Retinal pigment epithelial cell (primary cell): ENCODE results near the gene VPREB1.
"Not testable (repeated sequence)": the region's sequence is repeated elsewhere in the genome, so short reads cannot be mapped to it uniquely, and the experiment has no call there.

Experiments
- DNase-seq: peaks from one replicate; pipeline ENCODE4 v3.0.0-alpha.2; 2010; ENCODE audit warnings: low read depth
- H3K4me3 ChIP-seq: 2 replicates; pipeline ENCODE4 v1.5.1; 2011; ENCODE audit warnings: mild to moderate bottlenecking, low read length, control low read depth, moderate library complexity
- TF ChIP-seq, protein P1 (sequence below): conservative IDR thresholded peaks from 2 replicates; pipeline ENCODE4 v1.5.1; 2011; ENCODE audit warnings: low read depth, low read length, control low read depth, inconsistent platforms

VPREB1 gene

GRCh38 chr22:22215659-22216449 lies 28.7 kb upstream of the VPREB1 start:
- no peak for DNase-seq
- TF ChIP-seq, protein P1, sequence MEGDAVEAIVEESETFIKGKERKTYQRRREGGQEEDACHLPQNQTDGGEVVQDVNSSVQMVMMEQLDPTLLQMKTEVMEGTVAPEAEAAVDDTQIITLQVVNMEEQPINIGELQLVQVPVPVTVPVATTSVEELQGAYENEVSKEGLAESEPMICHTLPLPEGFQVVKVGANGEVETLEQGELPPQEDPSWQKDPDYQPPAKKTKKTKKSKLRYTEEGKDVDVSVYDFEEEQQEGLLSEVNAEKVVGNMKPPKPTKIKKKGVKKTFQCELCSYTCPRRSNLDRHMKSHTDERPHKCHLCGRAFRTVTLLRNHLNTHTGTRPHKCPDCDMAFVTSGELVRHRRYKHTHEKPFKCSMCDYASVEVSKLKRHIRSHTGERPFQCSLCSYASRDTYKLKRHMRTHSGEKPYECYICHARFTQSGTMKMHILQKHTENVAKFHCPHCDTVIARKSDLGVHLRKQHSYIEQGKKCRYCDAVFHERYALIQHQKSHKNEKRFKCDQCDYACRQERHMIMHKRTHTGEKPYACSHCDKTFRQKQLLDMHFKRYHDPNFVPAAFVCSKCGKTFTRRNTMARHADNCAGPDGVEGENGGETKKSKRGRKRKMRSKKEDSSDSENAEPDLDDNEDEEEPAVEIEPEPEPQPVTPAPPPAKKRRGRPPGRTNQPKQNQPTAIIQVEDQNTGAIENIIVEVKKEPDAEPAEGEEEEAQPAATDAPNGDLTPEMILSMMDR: no peak
- no peak overlapping the region for H3K4me3 ChIP-seq

DNA sequence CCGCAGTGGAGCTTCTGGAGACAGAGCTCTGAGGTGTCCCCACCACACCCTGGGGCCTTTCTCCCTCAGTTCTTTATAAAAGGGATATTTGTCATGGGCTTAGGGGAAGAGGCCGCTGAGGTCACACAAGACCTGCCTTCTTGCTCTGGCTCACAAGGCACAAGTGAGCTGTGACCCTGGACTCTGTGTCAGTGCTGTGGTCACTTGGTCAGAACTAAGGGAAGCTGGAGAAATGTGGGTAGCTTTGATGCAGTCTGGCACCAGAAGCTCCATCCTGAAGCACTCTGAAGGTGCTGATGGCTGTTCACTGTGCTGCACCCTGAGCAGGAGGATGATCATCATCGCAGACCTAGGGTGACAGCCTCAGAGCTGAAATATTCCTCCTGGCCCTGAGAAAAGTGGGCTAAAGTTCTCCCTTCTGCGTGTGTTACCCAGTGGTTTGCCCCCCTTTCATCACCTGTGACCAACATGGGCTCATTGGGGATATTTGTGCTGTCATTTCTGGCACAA lies 28.1 kb upstream of the VPREB1 start:
- DNase-seq: no peak

DNA sequence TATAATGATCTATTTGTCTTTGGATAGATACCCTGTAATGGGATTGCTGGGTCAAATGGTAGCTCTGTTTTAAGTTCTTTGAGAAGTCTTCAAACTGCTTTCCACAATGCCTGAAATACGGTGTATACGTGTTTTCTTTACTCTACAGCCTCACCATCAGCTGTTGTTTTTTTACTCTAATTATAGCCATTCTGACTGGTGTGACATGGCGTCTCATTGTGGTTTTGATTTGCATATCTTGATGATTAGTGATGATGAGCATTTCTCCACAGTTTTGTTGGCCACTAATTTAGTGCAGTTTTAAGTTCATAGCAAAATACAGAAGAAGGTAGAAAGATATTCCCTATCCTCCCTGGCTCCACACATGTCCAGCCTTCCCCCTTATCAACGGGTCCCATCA lies 26.3 kb upstream of the VPREB1 start:
- DNase-seq: no peak
- no peak overlapping the region for H3K4me3 ChIP-seq
- TF ChIP-seq, protein P1: no peak

More for the DNA sequence above, 28.1 kb upstream of the VPREB1 start:
- TF ChIP-seq, protein P1: no peak
- no peak overlapping the region for H3K4me3 ChIP-seq

DNA sequence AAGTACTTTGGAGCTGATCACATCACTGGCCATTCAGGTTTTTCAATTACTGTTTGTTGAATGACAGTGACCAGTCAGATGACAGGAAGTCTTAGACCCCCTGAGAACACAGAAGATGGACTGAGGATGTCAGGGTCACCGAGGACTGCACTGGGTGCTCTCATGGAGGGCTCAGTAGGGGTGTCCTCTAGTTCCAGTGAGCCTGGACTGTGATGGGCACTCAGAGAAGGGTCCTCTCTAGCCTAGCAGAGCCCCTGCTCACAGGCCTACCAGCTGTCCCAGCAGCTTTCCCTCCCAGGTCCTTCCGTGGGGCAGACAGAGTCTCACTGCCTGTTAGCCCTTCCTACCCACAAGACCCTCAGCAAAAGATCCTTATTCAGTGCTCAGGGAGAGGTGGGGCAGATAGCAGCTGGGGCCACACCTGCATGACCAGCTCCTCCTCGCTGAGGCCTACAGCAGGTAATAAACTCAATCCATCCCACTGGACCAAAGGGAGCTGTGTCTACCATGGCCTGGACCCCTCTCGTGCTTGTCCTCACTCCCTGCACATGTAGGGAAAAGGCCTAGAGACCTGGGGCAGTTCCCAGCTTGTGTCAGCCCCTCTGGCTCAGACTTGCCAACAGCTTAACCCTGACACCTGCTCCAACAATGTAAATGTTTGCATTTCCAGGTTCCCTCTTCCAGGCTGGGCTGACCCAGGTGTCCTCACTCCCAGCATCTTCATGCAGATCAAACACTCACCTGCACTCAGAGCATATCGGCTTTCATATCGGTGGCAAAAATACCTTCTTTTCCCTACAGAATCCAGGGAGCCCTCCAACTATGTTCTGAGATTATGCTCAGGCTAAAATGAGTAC lies 25.2 kb upstream of the VPREB1 start:
- TF ChIP-seq, protein P1: no peak
- H3K4me3 ChIP-seq: no peak overlapping the region
- DNase-seq: no peak

DNA sequence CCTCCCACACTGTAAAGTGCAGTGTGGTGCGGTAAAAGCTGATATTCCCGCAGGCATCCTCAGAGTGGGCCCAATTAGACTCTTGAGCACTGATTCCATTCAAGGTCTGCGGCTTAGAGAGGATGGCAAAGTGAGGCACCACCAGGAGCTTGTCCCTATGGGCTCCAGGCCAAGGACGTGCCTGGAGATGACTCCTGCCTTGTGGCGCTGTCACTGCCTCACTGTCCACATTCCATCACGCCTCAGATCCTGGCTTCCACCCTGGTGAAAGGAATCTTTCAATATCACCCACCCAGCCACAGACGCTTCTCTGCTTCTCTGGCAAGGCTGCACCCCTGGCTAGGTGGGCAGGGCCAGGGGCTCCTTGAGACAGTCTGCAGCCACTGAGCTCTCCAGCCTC lies 23.5 kb upstream of the VPREB1 start:
- not testable (repeated sequence) for H3K4me3 ChIP-seq, DNase-seq

DNA sequence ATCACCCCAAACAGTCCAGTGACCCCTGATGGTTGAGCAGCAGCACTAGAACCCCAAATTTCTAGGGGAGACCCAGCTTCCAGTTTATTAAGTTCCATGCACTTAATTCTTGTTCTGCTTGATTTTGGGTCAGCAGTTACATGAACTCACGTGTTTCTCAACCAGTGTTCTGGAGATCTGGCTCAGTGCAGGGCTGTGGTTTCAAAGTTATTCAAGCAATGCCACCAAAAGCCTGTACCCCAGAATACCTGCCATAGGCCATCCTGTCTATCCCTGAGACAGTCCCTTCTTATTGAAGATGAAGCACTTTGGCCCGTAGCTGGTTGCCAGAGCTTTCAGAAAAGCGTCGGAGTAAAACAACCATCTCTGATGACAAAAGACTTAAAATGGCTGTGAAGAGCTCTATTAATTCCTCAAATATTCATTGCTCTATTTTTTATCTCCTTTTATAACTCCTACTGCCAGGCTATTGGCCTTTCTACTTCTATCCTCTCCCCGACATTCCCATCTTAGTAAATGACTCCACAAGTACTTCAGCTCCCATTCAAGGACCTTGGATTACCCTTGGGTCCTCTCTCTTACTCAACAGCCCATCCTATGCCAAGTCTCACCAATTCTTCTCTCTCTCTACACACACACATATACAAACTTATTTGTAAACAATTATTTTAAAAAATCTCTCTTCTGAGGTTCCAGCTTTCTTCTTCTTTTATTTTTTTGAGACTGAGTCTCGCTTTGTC lies 18.0 kb upstream of the VPREB1 start:
- DNase-seq: no peak
- TF ChIP-seq, protein P1: no peak
- no peak overlapping the region for H3K4me3 ChIP-seq

- TF ChIP-seq, protein P1: no peak
- DNase-seq: no peak
- H3K4me3 ChIP-seq: no peak overlapping the region
These were observed 16.2 kb upstream of the VPREB1 start for GRCh38 chr22:22228421-22228820.
